Fibroblast of skin of abdomen (primary cell): ENCODE data around the gene TRIP13.
"Not testable (repeated sequence)": the region's sequence is repeated elsewhere in the genome, so short reads cannot be mapped to it uniquely, and the experiment has no call there.

ENCODE experiments used
- DNase-seq: peaks from one replicate; pipeline ENCODE4 v3.0.0-alpha.2; 2013

Gene TRIP13

GRCh38 chr5:900781-901180, 8.1 kb downstream of the TRIP13 start:
- DNase-seq = no peak

DNA sequence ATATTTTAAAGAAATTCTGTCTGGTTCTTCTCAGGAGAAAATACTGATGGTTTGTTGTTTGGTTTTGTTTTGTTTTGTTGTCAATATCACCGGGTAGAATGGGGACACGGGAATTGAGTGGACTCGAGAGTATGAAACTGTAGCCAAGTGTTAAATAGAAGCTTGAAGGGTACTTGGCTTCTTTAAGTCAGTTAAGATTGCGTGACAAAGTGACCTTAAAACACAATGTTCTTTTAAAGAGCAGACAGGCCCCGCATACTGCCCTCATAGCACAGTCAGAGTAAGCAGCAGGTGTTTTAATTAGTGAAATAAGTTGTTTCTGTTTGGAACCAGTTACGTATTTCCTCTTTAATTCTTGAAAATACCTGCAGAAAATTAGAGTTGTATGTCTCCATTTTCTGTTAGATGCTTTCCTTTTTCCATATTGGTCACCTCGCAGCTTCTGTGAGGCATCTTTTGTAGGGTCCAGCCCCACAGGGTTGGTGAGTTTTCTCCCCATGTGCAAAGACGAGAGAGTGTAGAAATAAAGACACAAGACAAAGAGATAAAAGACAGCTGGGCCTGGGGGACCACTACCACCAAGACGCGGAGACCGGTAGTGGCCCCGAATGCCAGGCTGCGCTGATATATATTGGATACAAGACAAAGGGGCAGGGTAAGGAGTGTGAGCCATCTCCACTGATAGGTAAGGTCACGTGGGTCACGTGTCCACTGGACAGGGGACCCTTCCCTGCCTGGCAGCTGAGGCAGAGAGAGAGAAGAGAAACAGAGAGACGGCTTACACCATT, 9.6 kb downstream of the TRIP13 start:
- DNase-seq = no peak

- no peak for DNase-seq
These were observed 11.0 kb downstream of the TRIP13 start for GRCh38 chr5:903756-904096.

DNA sequence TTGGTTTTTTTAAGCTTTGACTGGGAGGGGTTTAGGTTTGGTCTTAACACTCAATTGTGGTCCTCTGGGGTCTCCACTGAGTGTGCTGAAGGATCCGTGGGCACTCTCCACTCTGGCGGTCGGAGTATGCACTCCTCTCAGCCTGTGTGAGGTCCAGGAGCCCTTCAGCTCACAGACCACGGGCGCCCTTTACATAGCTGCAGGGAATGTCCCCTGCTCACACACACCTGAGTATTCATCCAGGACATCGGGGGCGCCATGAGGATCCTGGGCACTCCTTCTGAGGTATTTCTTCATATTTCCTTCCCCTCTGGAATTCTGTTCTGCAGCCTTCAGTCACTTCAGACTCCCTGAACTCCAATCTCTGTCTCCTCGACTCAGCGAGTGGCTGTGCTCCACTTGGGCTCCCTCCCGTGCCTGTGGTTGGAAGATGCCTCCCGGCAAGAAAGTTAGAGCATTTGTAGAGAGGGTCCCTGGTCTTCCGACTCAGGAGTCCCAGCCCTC, 12.5 kb downstream of the TRIP13 start:
- DNase-seq = no peak

DNA sequence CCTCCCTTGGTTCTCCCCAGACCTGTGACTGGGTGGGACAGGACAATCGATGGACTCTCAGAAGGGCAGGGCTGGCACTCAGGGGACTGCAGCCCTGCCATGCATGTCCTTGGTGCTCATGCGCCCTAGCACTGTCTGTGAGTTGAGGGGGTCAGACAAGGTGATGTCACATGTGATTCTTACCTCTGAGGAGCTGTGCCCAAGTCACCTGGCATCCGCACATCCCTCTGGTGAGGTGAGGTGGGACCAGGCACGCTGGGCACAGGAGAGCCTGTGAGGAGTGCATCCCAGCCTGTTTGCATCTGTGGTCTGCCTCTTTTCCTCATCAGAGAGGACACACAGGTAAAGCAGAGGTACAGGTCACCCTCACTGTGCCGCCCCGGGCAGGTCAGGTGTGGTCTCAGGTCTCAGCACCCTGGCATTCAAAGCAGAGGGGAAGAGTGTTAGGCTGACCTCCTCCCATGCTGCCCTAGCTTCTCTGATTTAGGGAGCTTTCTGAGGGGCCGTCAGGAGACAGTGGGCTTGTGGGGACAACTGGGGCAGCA, 14.8 kb downstream of the TRIP13 start:
- no peak for DNase-seq

GRCh38 chr5:908172-908571, 15.5 kb downstream of the TRIP13 start:
- DNase-seq = no peak

GRCh38 chr5:909086-909485, 16.4 kb downstream of the TRIP13 start:
- DNase-seq = no peak

DNA sequence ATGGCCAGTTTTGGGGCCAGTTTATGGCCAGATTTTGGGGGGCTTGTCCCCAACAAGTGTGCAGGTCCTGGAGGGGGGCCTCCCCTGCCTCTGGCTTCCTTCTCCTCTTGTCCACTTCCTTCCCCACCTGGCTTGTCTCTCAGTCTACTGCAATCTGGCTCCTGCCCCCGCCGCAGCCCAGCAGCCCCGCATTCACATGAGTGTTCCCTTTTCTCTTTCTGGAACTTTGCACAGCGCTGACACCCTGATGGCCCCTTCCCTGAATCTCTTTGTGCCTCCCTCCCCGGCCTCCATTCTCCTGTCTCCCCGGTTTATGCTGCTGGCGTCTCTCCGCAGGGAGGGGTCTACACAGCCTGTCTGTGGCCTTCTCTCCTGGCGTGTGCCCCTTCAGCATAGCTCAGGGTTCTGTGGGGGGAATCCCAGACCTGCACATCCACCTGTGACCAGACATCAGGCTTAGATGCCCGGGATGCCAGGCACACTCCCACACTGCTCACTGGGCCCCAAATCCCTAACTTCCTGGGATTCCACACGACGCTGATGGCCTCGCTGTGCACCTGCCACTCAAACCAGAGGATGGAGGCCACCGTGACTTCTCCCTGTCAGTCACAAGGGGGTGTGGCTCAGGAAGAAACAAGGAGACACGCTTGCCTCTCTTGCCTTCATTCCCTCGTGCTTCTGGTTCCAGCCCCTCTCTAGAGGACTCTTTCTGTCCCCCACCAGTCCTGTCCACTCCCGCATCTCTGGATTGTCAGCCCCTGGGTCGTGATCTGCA, 17.5 kb downstream of the TRIP13 start:
- DNase-seq = no peak

DNA sequence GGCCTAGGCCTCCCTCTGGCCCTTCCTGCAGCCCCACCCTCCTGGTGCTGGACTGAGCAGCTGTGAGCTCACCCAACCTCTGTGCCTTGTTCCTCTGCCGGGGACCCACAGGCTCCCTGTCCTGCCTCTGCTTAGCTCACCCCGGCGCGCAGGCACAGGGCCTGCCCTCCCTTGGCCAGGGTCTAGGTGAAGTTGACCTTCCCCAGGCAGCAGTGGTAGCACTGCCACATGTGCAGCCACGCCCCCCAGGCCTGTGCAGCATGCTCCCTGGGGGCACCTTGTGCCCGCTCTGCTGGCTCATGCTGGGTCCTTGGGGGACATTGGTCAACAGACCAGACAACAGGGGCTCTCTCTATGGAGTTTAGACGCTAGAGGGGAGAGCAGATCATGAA, 18.1 kb downstream of the TRIP13 start:
- no peak for DNase-seq

- peak; percentile 27 for DNase-seq
These were observed 18.9 kb downstream of the TRIP13 start for GRCh38 chr5:911601-912000.

GRCh38 chr5:912280-913091, 19.8 kb downstream of the TRIP13 start:
- DNase-seq = peak; percentile 84

- DNase-seq = no peak
These were observed 21.5 kb downstream of the TRIP13 start for GRCh38 chr5:914174-914573.

- no peak for DNase-seq
These were observed 21.9 kb downstream of the TRIP13 start for GRCh38 chr5:914612-915011.

DNA sequence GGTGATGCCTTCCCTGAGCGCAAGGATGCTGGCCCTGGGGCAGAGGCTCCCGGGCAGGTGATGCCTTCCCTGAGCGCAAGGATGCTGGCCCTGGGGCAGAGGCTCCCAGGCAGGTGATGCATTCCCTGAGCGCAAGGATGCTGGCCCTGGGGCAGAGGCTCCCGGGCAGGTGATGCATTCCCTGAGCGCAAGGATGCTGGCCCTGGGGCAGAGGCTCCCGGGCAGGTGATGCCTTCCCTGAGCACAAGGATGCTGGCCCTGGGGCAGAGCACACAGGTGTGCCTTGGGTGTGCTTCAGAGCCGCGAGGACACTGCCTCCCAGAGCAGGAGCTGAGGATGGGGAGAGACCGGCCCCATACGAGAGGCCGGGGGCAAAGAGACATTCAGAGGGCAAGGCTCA, 22.7 kb downstream of the TRIP13 start:
- not testable (repeated sequence) for DNase-seq

DNA sequence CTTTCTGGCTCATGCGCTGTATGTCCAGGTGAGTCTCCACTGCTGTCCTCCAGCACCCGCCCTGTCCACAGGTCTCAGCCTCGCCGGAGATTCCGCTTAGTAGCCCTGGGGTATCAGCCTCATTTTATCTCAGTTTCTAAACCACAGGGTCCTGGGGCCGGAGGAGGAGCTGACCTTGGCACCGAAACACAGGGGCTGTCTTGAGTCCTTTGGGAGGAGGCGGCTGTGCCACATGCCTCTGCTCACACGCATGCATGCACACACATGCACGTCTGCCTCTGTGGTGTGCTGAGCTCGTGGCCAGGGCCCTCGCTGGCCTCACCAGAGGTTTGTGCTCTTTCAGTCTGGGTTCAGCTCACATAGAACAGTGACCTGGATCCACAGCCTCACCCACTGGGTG, 23.3 kb downstream of the TRIP13 start:
- no peak for DNase-seq

GRCh38 chr5:916441-917293, 24.0 kb downstream of the TRIP13 start:
- no peak for DNase-seq

- DNase-seq = not testable (repeated sequence)
These were observed 26.0 kb downstream of the TRIP13 start for GRCh38 chr5:918717-919116.

GRCh38 chr5:919356-920000, 26.8 kb downstream of the TRIP13 start:
- DNase-seq = no peak

DNA sequence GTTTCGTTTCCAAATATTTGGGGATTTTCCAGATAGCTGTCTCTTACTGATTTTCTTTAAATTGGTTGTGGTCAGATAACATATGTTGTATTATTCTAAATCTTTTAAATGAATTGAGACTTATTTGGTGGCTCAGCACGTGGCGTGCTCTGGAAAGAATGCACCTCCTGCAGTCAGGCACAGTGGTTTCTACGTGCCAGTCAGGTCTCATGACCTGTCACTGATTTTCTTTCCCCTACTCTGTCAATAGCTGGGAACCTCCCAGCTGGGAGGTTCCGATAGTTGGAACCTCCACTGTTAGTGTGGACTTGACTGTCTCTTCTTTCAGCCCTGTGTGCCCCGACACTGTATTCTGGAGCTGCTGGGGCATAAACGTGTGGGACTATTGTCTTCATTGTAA, 27.6 kb downstream of the TRIP13 start:
- no peak for DNase-seq

DNA sequence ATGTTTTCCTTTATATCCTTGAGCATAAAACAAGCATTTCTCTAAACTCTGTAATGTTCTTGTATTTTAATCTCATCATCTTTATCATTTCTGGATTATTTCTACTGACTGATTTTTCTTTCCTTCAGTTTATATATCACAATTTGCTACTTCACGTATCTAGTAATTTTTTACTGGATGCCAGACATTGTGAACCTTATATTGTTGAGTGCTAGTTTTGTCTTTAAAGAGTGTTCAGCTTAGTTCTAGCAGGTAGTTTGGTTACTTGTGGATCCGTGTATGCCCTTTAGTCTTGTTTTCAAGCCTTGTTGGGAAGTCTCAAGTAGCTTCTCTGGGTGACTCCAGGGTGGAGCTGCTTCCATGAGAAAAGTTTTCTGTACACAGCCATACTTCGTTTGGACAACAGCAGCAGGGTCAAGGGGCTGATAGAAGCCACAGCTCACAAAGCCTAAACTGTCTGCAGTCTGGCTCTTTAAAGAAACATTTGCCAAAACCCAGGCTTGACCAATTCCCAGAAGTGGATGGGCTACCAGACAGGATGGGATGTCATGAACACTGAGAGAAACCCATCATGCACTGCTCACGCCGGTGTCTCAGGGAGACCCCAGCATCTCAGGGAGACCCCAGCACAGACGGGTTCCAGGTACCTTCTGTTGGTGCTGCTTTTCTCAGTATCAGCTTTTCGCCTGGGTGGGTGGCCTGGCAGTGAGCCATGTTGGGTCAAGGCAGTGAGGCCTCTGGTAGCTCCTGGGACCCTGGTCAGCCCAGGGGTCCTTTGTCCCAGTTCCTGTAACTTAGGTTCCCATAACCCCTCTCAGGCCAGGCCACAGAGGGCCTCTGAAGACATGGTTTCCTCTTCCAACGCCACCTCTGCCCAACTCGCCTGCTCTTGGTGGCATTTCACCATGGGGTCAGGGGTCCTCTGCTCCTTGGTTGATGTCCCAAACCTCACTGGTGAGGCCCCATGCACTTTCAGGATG, 29.1 kb downstream of the TRIP13 start:
- no peak for DNase-seq
